ENCODE measurements around the gene SEPTIN14. TPM values are rescaled to one million over a fixed set of nuclear protein-coding genes. Genes with fewer than 3 reads are reported as not detected.

SEPTIN14 gene
- total and polyA plus RNA-seq, 2 of the 8 experiments (the other 6 are each of a cell fraction or from before 2014, with no cell fraction given) = not detected

DNA sequence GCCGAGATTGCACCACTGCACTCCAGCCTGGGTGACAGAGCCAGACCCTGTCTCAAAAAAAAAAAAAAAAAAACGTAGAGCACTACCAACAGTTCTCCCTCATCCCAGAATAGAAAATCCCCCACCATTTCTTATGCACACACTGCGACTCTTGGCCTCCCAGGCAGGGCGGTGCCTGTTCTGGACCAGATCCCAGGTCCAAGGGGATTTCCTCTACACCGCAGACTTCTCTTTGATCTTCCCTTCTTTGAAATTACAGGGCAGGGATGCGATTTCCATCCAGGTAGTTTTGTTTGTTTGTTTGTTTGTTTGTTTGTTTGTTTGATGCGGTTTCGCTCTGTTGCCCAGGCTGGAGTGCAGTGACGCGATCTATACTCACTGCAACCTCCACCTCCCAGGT lies 91.8 kb downstream of the SEPTIN14 start:
- H3K4me1 ChIP-seq (replicated peaks in 1 of 4; ENCODE audit: control insufficient read depth in 3 of 4, insufficient read depth in 4 of 4, low read length in 3 of 4) = peaks cover 0 to 5% (median 0%) of the 10 kb centered on the region in 4 experiments; a peak in 3 of 7 replicates
- no peak for DNase-seq (ENCODE audit: low read depth in 1 of 2, low spot score in 2 of 2)

More for the DNA sequence above, 91.8 kb downstream of the SEPTIN14 start:
- Histone ChIP-seq H3K56ac (replicated peaks; ENCODE audit: insufficient read length, low read depth, low read length) (no peak overlapping the region), H2AFZ (ENCODE audit: low read length) (no peak overlapping the region), H4K20me1 (replicated peaks in 1 of 2; ENCODE audit: control insufficient read depth in 1 of 2, insufficient read depth in 2 of 2, low read length in 2 of 2) (no peaks in the 10 kb centered on the region), H4K91ac (replicated peaks; ENCODE audit: insufficient read length, low read length) (no peak overlapping the region), H3K79me2 (ENCODE audit: control insufficient read depth in 1 of 2, insufficient read depth in 2 of 2, low read length in 2 of 2) (no peaks in the 10 kb centered on the region), H2BK120ac (replicated peaks; ENCODE audit: low read depth, low read length) (no peak overlapping the region), H3K9ac (replicated peaks in 1 of 4; ENCODE audit: extremely low read depth in 1 of 4, low read depth in 3 of 4, low read length in 3 of 4) (no peak overlapping the region), H4K8ac (ENCODE audit: extremely low read depth, insufficient read depth, low read length) (no peak overlapping the region), H3K4ac (replicated peaks; ENCODE audit: insufficient read length, low read depth, low read length) (no peak overlapping the region), H2BK12ac (ENCODE audit: low read depth, low read length) (no peak overlapping the region), H3K27me3 (replicated peaks in 1 of 4; ENCODE audit: control insufficient read depth in 3 of 4, extremely low read depth in 1 of 4, insufficient read depth in 3 of 4, low read length in 3 of 4) (no peaks in the 10 kb centered on the region), H3K79me1 (ENCODE audit: low read depth, low read length) (no peaks in the 10 kb centered on the region), H3K9me3 (ENCODE audit: insufficient read depth in 2 of 2, low read depth in 1 of 2, low read length in 1 of 2) (no peaks in the 10 kb centered on the region), H3K14ac (ENCODE audit: insufficient read length) (no peak overlapping the region), H3K36me3 (ENCODE audit: control insufficient read depth in 2 of 4, insufficient read depth in 4 of 4, low read length in 3 of 4) (no peaks in the 10 kb centered on the region; a peak in 2 of 8 replicates), H3K4me2 (ENCODE audit: insufficient read depth in 1 of 2, low read depth in 2 of 2, low read length in 2 of 2) (no peak overlapping the region), H3K27ac (ENCODE audit: low read depth, low read length) (no peak overlapping the region), H3K18ac (ENCODE audit: extremely low read depth, low read length) (no peak overlapping the region), H4K5ac (ENCODE audit: insufficient read length, low read depth, low read length) (no peak overlapping the region), H2AK5ac (ENCODE audit: low read depth, low read length) (no peak overlapping the region), H3K23me2 (ENCODE audit: low read depth, low read length) (no peaks in the 10 kb centered on the region; the same call in 1 of the 2 replicates), H2BK20ac (ENCODE audit: low read length) (no peak overlapping the region), H3K23ac (ENCODE audit: insufficient read length) (no peak overlapping the region), H2BK5ac (ENCODE audit: low read depth, low read length) (no peak overlapping the region), H3K4me3 (ENCODE audit: extremely low read depth in 1 of 4, insufficient read depth in 2 of 4, low read depth in 3 of 4, low read length in 4 of 4) (no peak overlapping the region), H2BK15ac (ENCODE audit: low read length) (no peak overlapping the region)
- no peak for FAIRE-seq
- ChIA-PET POLR2A (ENCODE audit: partially characterized antibody) (interaction anchor here (0.6 to 1.2 kb wide), 2 partner anchors 10 to 194 kb away, joined by 3 read pairs; partner anchors contain the start of gene NIPSNAP2), CTCF (ENCODE audit: partially characterized antibody) (interaction anchor here (0.7 to 0.9 kb wide), 2 partner anchors 185 to 341 kb away, joined by 3 to 4 read pairs; no protein-coding TSS in a partner anchor)
- 75% methylated on average over 6 of the region's 10 CpGs; no CpG with 5 or more reads in 1 of the 2 experiments for WGBS, 2 experiments (ENCODE audit: extremely low coverage in 1 of 2, insufficient coverage in 1 of 2, insufficient read length in 1 of 2, insufficient replicate concordance in 2 of 2, low coverage in 1 of 2, low lambda C conversion rate in 2 of 2, missing lambda C conversion rate in 1 of 2)
- TF ChIP-seq, protein P1, sequence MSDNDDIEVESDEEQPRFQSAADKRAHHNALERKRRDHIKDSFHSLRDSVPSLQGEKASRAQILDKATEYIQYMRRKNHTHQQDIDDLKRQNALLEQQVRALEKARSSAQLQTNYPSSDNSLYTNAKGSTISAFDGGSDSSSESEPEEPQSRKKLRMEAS (IDR thresholded peaks at IDR 0.05) = no peak
- TF ChIP-seq, protein P2, sequence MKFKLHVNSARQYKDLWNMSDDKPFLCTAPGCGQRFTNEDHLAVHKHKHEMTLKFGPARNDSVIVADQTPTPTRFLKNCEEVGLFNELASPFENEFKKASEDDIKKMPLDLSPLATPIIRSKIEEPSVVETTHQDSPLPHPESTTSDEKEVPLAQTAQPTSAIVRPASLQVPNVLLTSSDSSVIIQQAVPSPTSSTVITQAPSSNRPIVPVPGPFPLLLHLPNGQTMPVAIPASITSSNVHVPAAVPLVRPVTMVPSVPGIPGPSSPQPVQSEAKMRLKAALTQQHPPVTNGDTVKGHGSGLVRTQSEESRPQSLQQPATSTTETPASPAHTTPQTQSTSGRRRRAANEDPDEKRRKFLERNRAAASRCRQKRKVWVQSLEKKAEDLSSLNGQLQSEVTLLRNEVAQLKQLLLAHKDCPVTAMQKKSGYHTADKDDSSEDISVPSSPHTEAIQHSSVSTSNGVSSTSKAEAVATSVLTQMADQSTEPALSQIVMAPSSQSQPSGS (IDR thresholded peaks at IDR 0.05; ENCODE audit: low read length) = no peak
- TF ChIP-seq TEAD4 (IDR thresholded peaks at IDR 0.05; ENCODE audit: low read depth, low read length) = no peak
- no peak for TF ChIP-seq EP300 (IDR thresholded peaks at IDR 0.05; ENCODE audit: borderline replicate concordance in 1 of 2, low read depth in 2 of 2, low read length in 2 of 2)
- no peak for TF ChIP-seq RBBP5 (IDR thresholded peaks at IDR 0.05; ENCODE audit: borderline replicate concordance, low read depth, low read length)
- TF ChIP-seq TCF12 (IDR thresholded peaks at IDR 0.05; ENCODE audit: low read depth, low read length) = no peak
- no peak for TF ChIP-seq SP1 (IDR thresholded peaks at IDR 0.05; ENCODE audit: low read depth, low read length)
